ENCODE data around the gene HTR1B. TPM values are rescaled to one million over a fixed set of nuclear protein-coding genes. Genes with fewer than 3 reads are reported as not detected.

The HTR1B gene
- total RNA-seq, 1 experiment from 2014 or later, result 0.74 TPM

- intact Hi-C loops (cut with micrococcal nuclease), result no loop called here
- no peak for ATAC-seq
- H3K36me3 ChIP-seq (ENCODE audit: control insufficient read depth in 1 of 2, insufficient read depth in 2 of 2, low read length in 2 of 2), result no peaks in the 10 kb centered on the region
- H3K79me2 ChIP-seq (ENCODE audit: insufficient read depth, low read length), result no peaks in the 10 kb centered on the region
- peaks cover 0 to 13% of the 10 kb centered on the region in 2 experiments; a peak in 2 of 4 replicates for H3K4me1 ChIP-seq (ENCODE audit: control insufficient read depth in 1 of 2, insufficient read depth in 2 of 2, low read length in 2 of 2)
- H3K4me3 ChIP-seq (replicated peaks in 1 of 2; ENCODE audit: low read depth in 1 of 2, low read length in 2 of 2), result no peak overlapping the region
- H3K27ac ChIP-seq (ENCODE audit: low read depth, low read length), result no peak overlapping the region
- H3K9me2 ChIP-seq (ENCODE audit: insufficient read depth), result no peaks in the 10 kb centered on the region
- no peak for TF ChIP-seq SRF (IDR thresholded peaks at IDR 0.05; ENCODE audit: low read depth)
- no peak for TF ChIP-seq ZNF274 (IDR thresholded peaks at IDR 0.05; ENCODE audit: low read depth, low read length)
- no peak for TF ChIP-seq SIN3A (IDR thresholded peaks at IDR 0.05; ENCODE audit: low read depth)
- no peak for TF ChIP-seq YY1 (IDR thresholded peaks at IDR 0.05; ENCODE audit: extremely low read depth, insufficient replicate concordance, low read depth, low read length)
- BruUV-seq (replicated peaks), result no TSS peak
- no peak for DNase-seq (ENCODE audit: low read depth, low spot score)
- H2AFZ ChIP-seq (ENCODE audit: low read depth, low read length, poor library complexity, severe bottlenecking), result peak overlapping the region; percentile 73
- no peaks in the 10 kb centered on the region for H4K20me1 ChIP-seq (ENCODE audit: insufficient read depth)
- RAD21 ChIA-PET (ENCODE audit: low non-redundant PET in 1 of 2, low total read pairs in 2 of 2, uncharacterized antibody in 2 of 2, unreplicated experiment in 2 of 2), result no interaction called here
- no peak overlapping the region for H3K9ac ChIP-seq (ENCODE audit: low read length)
- CTCF ChIA-PET, result no interaction called here
- POLR2A ChIA-PET, result no interaction called here
- H3K4me2 ChIP-seq (ENCODE audit: low read length), result peak overlapping the region; percentile 59
- H3K9me3 ChIP-seq (ENCODE audit: control insufficient read depth in 1 of 2, insufficient read depth in 1 of 2, low read depth in 1 of 2, low read length in 2 of 2), result no peaks in the 10 kb centered on the region
- H3K27me3 ChIP-seq (ENCODE audit: insufficient read depth, low read length), result no peaks in the 10 kb centered on the region
Measured at GRCh38 chr6:77466451-77467437, 3.5 kb upstream of the HTR1B start.

- Histone ChIP-seq H3K4me3 (replicated peaks in 1 of 2; ENCODE audit: low read depth in 1 of 2, low read length in 2 of 2) (peak overlapping the region in 1 of 2 experiments; percentile 34; a peak in 3 of 4 replicates), H3K9me2 (ENCODE audit: insufficient read depth) (no peaks in the 10 kb centered on the region), H3K9me3 (ENCODE audit: control insufficient read depth in 1 of 2, insufficient read depth in 1 of 2, low read depth in 1 of 2, low read length in 2 of 2) (no peaks in the 10 kb centered on the region), H3K36me3 (ENCODE audit: control insufficient read depth in 1 of 2, insufficient read depth in 2 of 2, low read length in 2 of 2) (no peaks in the 10 kb centered on the region), H2AFZ (ENCODE audit: low read depth, low read length, poor library complexity, severe bottlenecking) (peak overlapping the region; percentile 73), H3K4me2 (ENCODE audit: low read length) (peak overlapping the region; percentile 59), H3K27ac (ENCODE audit: low read depth, low read length) (no peak overlapping the region), H3K4me1 (ENCODE audit: control insufficient read depth in 1 of 2, insufficient read depth in 2 of 2, low read length in 2 of 2) (peaks cover 0 to 13% of the 10 kb centered on the region in 2 experiments; a peak in 2 of 4 replicates), H4K20me1 (ENCODE audit: insufficient read depth) (no peaks in the 10 kb centered on the region), H3K9ac (ENCODE audit: low read length) (no peak overlapping the region), H3K27me3 (ENCODE audit: insufficient read depth, low read length) (no peaks in the 10 kb centered on the region), H3K79me2 (ENCODE audit: insufficient read depth, low read length) (no peaks in the 10 kb centered on the region)
- RAD21 ChIA-PET (ENCODE audit: low non-redundant PET in 1 of 2, low total read pairs in 2 of 2, uncharacterized antibody in 2 of 2, unreplicated experiment in 2 of 2), result no interaction called here
- DNase-seq (ENCODE audit: low read depth, low spot score), result no peak
- intact Hi-C loops (cut with micrococcal nuclease), result no loop called here
- TF ChIP-seq CTCF (IDR thresholded peaks at IDR 0.05 in 2 of 3, conservative IDR thresholded peaks at IDR 0.05 in 1 of 3; ENCODE audit: borderline replicate concordance in 1 of 3, insufficient read depth in 1 of 3, low read depth in 2 of 3, low read length in 2 of 3) (peak; percentile 30 to 51 (median 47); a peak in 5 of 6 replicates), RAD21 (IDR thresholded peaks at IDR 0.05; ENCODE audit: low read depth) (peak; percentile 59), CEBPB (IDR thresholded peaks at IDR 0.05; ENCODE audit: low read depth) (no peak)
- CTCF ChIA-PET, result no interaction called here
- BruUV-seq (replicated peaks), result no TSS peak
- POLR2A ChIA-PET, result no interaction called here
- ATAC-seq, result peak; percentile 66
Measured at GRCh38 chr6:77466055-77466450, 2.8 kb upstream of the HTR1B start.
